ENCODE data around the gene EFTUD2. TPM values are rescaled to one million over a fixed set of nuclear protein-coding genes. Genes with fewer than 3 reads are reported as not detected.

The EFTUD2 gene
- total RNA-seq, 2 experiments from 2014 or later: 207 to 208 TPM

DNA sequence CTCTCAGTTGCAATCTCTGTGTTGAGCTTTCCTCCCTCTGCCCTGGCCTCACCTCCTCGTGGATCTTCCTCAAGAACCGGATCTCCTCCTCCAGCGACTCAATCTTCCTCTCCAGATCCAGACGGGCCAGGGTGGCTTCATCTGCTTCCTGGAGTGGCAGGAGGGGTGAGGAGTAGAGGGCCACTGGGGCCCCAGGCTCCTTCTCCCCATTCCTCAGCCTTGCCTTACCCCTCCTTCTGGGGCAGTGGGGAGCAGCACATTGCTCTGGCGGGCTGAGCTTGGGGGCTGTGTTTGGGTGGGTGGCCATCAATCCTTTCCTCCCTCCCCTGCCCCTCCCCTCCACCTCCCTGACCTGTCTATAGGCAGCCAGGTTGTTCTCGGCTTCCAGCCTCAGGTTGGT, 14.4 kb upstream of the EFTUD2 start:
- H3K9me3 Mint-ChIP-seq: no peaks in the 10 kb centered on the region

DNA sequence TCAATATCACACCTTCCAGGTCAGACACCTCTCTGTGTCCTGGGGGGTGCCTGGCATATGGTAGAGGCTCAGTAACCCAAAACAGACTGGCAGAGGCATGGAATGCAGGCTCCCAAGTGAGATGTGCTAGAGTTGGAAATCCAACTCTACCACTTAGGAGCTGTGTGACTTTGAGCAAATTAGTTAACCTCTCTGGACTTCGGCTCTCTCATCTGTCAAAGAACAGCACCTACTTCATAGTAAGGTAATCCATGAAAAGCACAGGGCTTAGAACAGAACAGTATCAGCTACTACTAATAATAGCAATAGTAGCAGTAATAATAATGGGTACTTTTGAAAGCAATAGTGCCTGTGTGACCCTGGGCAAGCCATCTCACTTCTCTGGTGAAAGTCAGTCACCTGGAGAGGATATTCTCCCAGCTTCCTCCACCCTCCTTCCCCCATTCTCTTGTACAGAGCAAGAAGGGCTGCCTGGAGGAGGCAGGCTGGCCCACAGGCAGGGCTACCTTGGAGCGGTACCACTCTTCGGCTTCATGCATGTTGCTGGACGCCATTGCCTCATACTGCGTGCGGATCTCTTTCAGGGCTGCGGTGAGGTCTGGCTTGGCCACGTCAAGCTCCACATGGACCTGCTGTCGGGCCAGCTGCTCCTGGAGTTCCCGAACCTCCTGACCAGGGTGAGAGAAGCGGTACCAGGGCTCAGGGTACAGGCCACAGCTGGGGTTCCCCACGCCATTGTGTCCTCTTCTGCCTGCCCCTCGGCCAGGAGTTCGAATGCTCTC, 13.7 kb upstream of the EFTUD2 start:
- peaks cover 2% of the 10 kb centered on the region for H3K4me1 Mint-ChIP-seq (ENCODE audit: low read depth)
- CTCF ChIA-PET: interaction anchor here (0.8 to 5.9 kb wide), 8 partner anchors 7 to 137 kb away, joined by 3 to 37 read pairs (median 4); a partner anchor contains a TSS
- TF ChIP-seq, protein P1, sequence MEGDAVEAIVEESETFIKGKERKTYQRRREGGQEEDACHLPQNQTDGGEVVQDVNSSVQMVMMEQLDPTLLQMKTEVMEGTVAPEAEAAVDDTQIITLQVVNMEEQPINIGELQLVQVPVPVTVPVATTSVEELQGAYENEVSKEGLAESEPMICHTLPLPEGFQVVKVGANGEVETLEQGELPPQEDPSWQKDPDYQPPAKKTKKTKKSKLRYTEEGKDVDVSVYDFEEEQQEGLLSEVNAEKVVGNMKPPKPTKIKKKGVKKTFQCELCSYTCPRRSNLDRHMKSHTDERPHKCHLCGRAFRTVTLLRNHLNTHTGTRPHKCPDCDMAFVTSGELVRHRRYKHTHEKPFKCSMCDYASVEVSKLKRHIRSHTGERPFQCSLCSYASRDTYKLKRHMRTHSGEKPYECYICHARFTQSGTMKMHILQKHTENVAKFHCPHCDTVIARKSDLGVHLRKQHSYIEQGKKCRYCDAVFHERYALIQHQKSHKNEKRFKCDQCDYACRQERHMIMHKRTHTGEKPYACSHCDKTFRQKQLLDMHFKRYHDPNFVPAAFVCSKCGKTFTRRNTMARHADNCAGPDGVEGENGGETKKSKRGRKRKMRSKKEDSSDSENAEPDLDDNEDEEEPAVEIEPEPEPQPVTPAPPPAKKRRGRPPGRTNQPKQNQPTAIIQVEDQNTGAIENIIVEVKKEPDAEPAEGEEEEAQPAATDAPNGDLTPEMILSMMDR (IDR thresholded peaks at IDR 0.05): no peak
- no peak overlapping the region for H3K27ac Mint-ChIP-seq
- H3K4me3 Mint-ChIP-seq: no peak overlapping the region
- H3K27me3 Mint-ChIP-seq: peaks cover 24% of the 10 kb centered on the region
- ATAC-seq (no peak), DNase-seq (no peak)
- POLR2A ChIA-PET: no interaction called here
- intact Hi-C loops (cut with micrococcal nuclease): no loop called here
- H3K36me3 Mint-ChIP-seq (ENCODE audit: low read depth): no peaks in the 10 kb centered on the region
- H3K9me3 Mint-ChIP-seq: no peaks in the 10 kb centered on the region

More for the DNA sequence above, 14.4 kb upstream of the EFTUD2 start:
- peaks cover 2% of the 10 kb centered on the region for H3K4me1 Mint-ChIP-seq (ENCODE audit: low read depth)
- ChIA-PET POLR2A (no interaction called here), CTCF (interaction anchor here (1.3 to 5.9 kb wide), 4 partner anchors 11 to 107 kb away, joined by 4 to 37 read pairs (median 7); a partner anchor contains a TSS)
- TF ChIP-seq, protein P1 (IDR thresholded peaks at IDR 0.05): no peak
- H3K27me3 Mint-ChIP-seq: peaks cover 23% of the 10 kb centered on the region
- H3K4me3 Mint-ChIP-seq: no peak overlapping the region
- no peak for ATAC-seq
- intact Hi-C loops (cut with micrococcal nuclease): no loop called here
- no peak overlapping the region for H3K27ac Mint-ChIP-seq
- no peaks in the 10 kb centered on the region for H3K36me3 Mint-ChIP-seq (ENCODE audit: low read depth)
- no peak for DNase-seq

DNA sequence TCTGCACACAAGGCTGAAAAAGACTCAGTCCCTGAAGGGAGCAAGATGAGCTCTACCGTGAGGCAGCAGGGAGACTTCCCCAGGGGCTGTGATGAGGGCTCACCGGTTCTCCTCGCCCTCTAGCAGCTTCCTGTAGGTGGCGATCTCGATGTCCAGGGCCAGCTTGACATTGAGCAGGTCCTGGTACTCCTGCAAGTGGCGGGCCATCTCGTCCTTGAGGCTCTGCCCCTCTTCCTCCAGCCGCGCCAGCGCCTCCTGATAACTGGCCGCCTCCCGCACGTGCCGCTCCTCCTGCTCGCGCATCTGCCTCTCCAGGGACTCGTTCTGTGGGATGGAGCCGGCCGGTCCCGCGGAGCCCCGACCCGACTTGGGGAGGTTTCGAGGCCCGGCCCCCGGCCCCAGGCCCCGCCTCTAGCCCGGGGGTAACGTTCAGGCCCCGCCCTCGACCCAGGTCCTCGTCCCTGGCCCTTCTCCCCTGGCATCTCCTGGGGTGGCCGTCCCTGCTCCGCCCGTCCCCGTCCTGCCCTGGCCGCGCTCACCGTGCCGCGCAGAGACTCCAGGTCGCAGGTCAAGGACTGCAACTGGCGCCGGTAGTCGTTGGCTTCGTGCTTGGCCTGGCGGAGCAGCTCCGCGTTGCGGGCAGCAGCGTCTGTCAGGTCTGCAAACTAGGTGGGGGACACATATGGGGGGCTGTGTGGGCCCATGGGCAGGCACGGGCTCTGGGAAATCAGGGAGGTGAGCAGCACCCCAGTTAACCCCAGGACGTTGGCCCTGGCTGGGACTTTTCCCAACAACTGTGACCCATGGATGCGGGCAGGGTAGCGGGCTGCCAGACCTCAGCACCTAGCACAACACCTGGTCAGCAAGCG, 12.1 kb upstream of the EFTUD2 start:
- H3K9me3 Mint-ChIP-seq: no peaks in the 10 kb centered on the region
- TF ChIP-seq, protein P1 (IDR thresholded peaks at IDR 0.05): no peak
- ATAC-seq (peak; percentile 87), DNase-seq (peak; percentile 70)
- H3K4me3 Mint-ChIP-seq: no peak overlapping the region
- H3K27me3 Mint-ChIP-seq: peaks cover 24% of the 10 kb centered on the region
- H3K4me1 Mint-ChIP-seq (ENCODE audit: low read depth): peaks cover 2% of the 10 kb centered on the region
- intact Hi-C loops (cut with micrococcal nuclease): no loop called here
- ChIA-PET CTCF (interaction anchor here (0.7 to 5.9 kb wide), 6 partner anchors 9 to 109 kb away, joined by 3 to 37 read pairs (median 10); partner anchors contain the start of gene EFTUD2), POLR2A (interaction anchor here (0.5 kb wide), 1 partner anchor 172 kb away, joined by 3 read pairs; no protein-coding TSS in a partner anchor)
- H3K36me3 Mint-ChIP-seq (ENCODE audit: low read depth): no peaks in the 10 kb centered on the region
- H3K27ac Mint-ChIP-seq: no peak overlapping the region

DNA sequence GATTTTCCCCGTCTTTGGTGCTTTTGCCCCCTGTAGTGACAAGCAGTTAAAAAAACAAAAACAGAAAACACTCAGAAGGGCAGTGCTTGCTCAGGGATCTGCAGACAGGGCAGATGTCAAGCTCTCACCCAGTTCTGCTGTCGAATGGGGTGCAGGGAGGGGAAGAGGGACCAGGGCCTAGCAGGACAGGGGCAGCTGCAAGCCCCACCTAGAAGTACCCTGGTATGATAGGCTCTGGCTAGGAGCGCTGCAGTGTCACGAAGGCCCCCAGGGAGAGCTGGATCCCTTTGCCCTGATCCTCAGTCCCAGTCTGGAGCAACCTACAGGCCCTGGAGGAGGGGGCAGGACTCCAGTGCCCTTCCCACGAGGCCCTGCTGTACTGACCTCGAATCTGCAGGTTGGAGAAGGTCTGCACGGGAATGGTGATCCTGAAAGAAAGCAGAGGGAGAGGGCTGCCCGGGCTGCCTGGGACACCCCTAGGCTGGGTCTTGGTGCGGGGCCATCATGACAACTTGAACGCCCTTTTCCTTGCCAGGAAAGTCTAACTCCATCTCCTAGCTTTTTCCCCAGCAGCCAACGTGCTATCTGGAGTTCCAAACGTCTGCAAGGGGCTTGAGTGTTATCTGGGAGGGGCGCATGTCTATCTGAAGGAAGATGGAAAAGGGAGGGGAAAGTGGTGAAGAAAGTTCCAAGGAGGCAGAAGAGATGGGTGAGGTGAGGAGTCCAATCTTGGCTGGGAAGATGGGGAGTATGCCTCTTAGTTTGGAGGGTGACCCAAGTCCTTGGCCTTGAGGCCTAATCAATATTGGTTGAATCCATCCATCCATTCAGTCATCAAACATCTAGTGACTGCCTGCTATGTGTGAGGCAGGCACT, 11.2 kb upstream of the EFTUD2 start:
- H3K4me1 Mint-ChIP-seq (ENCODE audit: low read depth): peaks cover 2% of the 10 kb centered on the region
- CTCF ChIA-PET: interaction anchor here (1.0 to 5.9 kb wide), 5 partner anchors 9 to 225 kb away, joined by 3 to 37 read pairs (median 10); partner anchors contain the start of gene ACBD4
- H3K27me3 Mint-ChIP-seq: peaks cover 24% of the 10 kb centered on the region
- no peak overlapping the region for H3K27ac Mint-ChIP-seq
- intact Hi-C loops (cut with micrococcal nuclease): no loop called here
- ATAC-seq (no peak), DNase-seq (no peak)
- no peak overlapping the region for H3K4me3 Mint-ChIP-seq
- no peaks in the 10 kb centered on the region for H3K9me3 Mint-ChIP-seq
- TF ChIP-seq, protein P1 (IDR thresholded peaks at IDR 0.05): no peak
- POLR2A ChIA-PET: no interaction called here
- H3K36me3 Mint-ChIP-seq (ENCODE audit: low read depth): no peaks in the 10 kb centered on the region
